Left lung (tissue), 10 donors: ENCODE data around the gene PTX4. TPM values are rescaled to one million over a fixed set of nuclear protein-coding genes. Genes with fewer than 3 reads are reported as not detected.

Source experiments
- ATAC-seq: fragments of 200-7000 bp; cut with Tn5 transposase; one replicate; pipeline ENCODE4 v1.9.1; 2020; ENCODE audit warnings: moderate library complexity
- DNase-seq, 4 donors: peaks; one replicate each; pipeline ENCODE4 v3.0.0-alpha.2; 2013 to 2020
- H3K27ac ChIP-seq, 2 donors: fragments of 200-600 bp; sonication (generic) in 1 of 2; one replicate each; pipeline versions ENCODE4 v1.5.0 to v1.8.0; 2020 to 2021
- H3K27me3 ChIP-seq, 2 donors: fragments of 200-600 bp; sonication (generic) in 1 of 2; one replicate each; pipeline versions ENCODE4 v1.5.0 to v1.8.0; 2020 to 2021
- H3K36me3 ChIP-seq, 2 donors: fragments of 200-600 bp; sonication (generic) in 1 of 2; one replicate each; pipeline versions ENCODE4 v1.5.0 to v1.8.0; 2020 to 2021
- H3K4me1 ChIP-seq, 2 donors: fragments of 200-600 bp; one replicate each; pipeline ENCODE4 v1.8.0; 2021
- H3K4me3 ChIP-seq, 2 donors: fragments of 200-600 bp; sonication (generic) in 1 of 2; one replicate each; pipeline versions ENCODE4 v1.5.0 to v1.8.0; 2020 to 2021; ENCODE audit warnings: mild to moderate bottlenecking in 1 of 2
- H3K9me3 ChIP-seq, 2 donors: fragments of 200-600 bp; sonication (generic) in 1 of 2; one replicate each; pipeline versions ENCODE4 v1.5.0 to v1.8.0; 2020 to 2021
- CTCF ChIP-seq, 2 donors: fragments of 200-600 bp; sonication (generic) in 1 of 2; IDR thresholded peaks; one replicate each; pipeline versions ENCODE4 v1.5.0 to v1.8.0; 2021; ENCODE audit warnings: antibody characterized with exemption in 2 of 2
- intact Hi-C, 2 donors: fragments of 100-400 bp; cut with DNase I; formaldehyde crosslinking; loops; one replicate each; pipeline versions ENCODE4 v1.11.2 to v1.14.2; 2022
- polyA plus RNA-seq, 6 donors: library from polyadenylated mRNA; unstranded; fragments of 120-200 nt; gene quantifications; one replicate each; pipeline ENCODE4 v1.2.1, GENCODE V29; 2013; ENCODE audit not compliant: insufficient read length in 6 of 6
- total RNA-seq, 2 donors: library from RNA; stranded (reverse); fragmentation: NEBNext Ultra II Directional; extraction: Animal tissue kit (Norgen Biotek cat#: 25700); gene quantifications; one replicate each; pipeline ENCODE4 v1.2.1, GENCODE V29; 2021
- donor health status: DM: no; HTN: yes; CAD: no.
- donor health status: DM: no; HTN: no; CAD: no.

PTX4 gene
- total and polyA plus RNA-seq, 8 donors = 0.15 to 0.20 (median 0.20) TPM; not detected in 5

- peaks cover 0 to 91% of the 10 kb centered on the region in 2 donors for H3K36me3 ChIP-seq
- H3K4me3 ChIP-seq = no peak overlapping the region
- H3K27me3 ChIP-seq = no peaks in the 10 kb centered on the region
- intact Hi-C loops = no loop called here
- no peak for ATAC-seq
- DNase-seq = no peak
- no peaks in the 10 kb centered on the region for H3K9me3 ChIP-seq
- no peak for TF ChIP-seq CTCF (IDR thresholded peaks at IDR 0.05)
- no peaks in the 10 kb centered on the region for H3K4me1 ChIP-seq
- no peak overlapping the region for H3K27ac ChIP-seq
These were observed 28.8 kb downstream of the PTX4 start for GRCh38 chr16:1459967-1460366.

GRCh38 chr16:1458977-1459341 lies 29.8 kb downstream of the PTX4 start:
- DNase-seq (peak in 1 of 4 donors; percentile 71), ATAC-seq (no peak)
- TF ChIP-seq CTCF (IDR thresholded peaks at IDR 0.05) = no peak
- Histone ChIP-seq H3K27me3 (no peaks in the 10 kb centered on the region), H3K4me1 (no peaks in the 10 kb centered on the region), H3K27ac (no peak overlapping the region), H3K36me3 (peaks cover 0 to 92% of the 10 kb centered on the region in 2 donors), H3K9me3 (no peaks in the 10 kb centered on the region), H3K4me3 (no peak overlapping the region)
- intact Hi-C loops = no loop called here

GRCh38 chr16:1458336-1458976 lies 30.3 kb downstream of the PTX4 start:
- no peak for ATAC-seq
- intact Hi-C loops = no loop called here
- Histone ChIP-seq H3K36me3 (peaks cover 0 to 92% of the 10 kb centered on the region in 2 donors), H3K27ac (no peak overlapping the region), H3K4me3 (no peak overlapping the region), H3K27me3 (no peaks in the 10 kb centered on the region), H3K4me1 (no peaks in the 10 kb centered on the region), H3K9me3 (no peaks in the 10 kb centered on the region)
- no peak for DNase-seq
- no peak for TF ChIP-seq CTCF (IDR thresholded peaks at IDR 0.05)

- TF ChIP-seq CTCF (IDR thresholded peaks at IDR 0.05) = no peak
- no peaks in the 10 kb centered on the region for H3K27me3 ChIP-seq
- H3K27ac ChIP-seq = no peak overlapping the region
- no peaks in the 10 kb centered on the region for H3K4me1 ChIP-seq
- intact Hi-C loops = no loop called here
- H3K4me3 ChIP-seq = no peak overlapping the region
- H3K9me3 ChIP-seq = no peaks in the 10 kb centered on the region
- ATAC-seq (no peak), DNase-seq (no peak)
- H3K36me3 ChIP-seq = peaks cover 0 to 92% of the 10 kb centered on the region in 2 donors
These were observed 31.1 kb downstream of the PTX4 start for GRCh38 chr16:1457489-1458245.

- no peak overlapping the region for H3K27ac ChIP-seq
- no peak for ATAC-seq
- H3K4me3 ChIP-seq = no peak overlapping the region
- peaks cover 0 to 94% of the 10 kb centered on the region in 2 donors for H3K36me3 ChIP-seq
- TF ChIP-seq CTCF (IDR thresholded peaks at IDR 0.05) = no peak
- no peaks in the 10 kb centered on the region for H3K9me3 ChIP-seq
- intact Hi-C loops = no loop called here
- no peak for DNase-seq
- no peaks in the 10 kb centered on the region for H3K4me1 ChIP-seq
- no peaks in the 10 kb centered on the region for H3K27me3 ChIP-seq
These were observed 31.8 kb downstream of the PTX4 start for GRCh38 chr16:1456951-1457350.
